GM12865 (cell line): Measurements from ENCODE around the gene DOP1B.
A peak's percentile ranks its signal among the peaks of the same experiment; 100 is the strongest.
"Not testable (repeated sequence)": the region's sequence is repeated elsewhere in the genome, so short reads cannot be mapped to it uniquely, and the experiment has no call there.

Source experiments
- DNase-seq: peaks from one replicate; pipeline ENCODE4 v3.0.0; 2010; ENCODE audit warnings: low read depth
- H3K4me3 ChIP-seq: 2 replicates; pipeline ENCODE4 v1.5.1; 2011; ENCODE audit warnings: mild to moderate bottlenecking, low read depth, low read length, control low read depth
- TF ChIP-seq, protein P1 (sequence below): IDR thresholded peaks from 2 replicates; pipeline ENCODE4 v1.5.1; 2011; ENCODE audit warnings: low read length, control low read depth, low read depth, inconsistent platforms; ENCODE audit not compliant: insufficient read depth; ENCODE audit errors: missing control alignments

Gene DOP1B

DNA sequence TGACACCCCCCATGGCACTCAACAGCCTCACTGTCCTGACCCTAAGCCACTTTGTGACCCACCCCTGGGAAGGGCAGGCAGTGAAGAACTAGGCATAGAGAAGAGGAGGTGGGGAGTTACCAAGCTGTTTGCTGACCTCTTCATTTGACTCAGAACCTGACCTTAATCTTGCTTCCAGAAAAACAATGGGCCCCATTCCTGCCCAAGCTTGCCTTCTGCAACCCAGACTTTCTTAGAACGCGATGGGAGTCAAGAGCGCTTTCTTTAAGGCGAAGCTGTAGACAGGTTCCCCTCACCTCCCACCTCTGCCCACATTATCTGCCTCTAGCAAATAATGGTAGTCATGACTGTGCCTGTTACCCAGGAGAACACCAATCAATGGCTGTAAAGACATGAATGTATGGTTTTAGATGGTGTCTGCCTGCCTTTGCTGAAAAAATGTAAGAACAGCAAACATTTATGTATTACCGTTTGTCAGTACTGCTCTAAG is 30.0 kb upstream of the DOP1B start:
- no peak for DNase-seq
- TF ChIP-seq, protein P1, sequence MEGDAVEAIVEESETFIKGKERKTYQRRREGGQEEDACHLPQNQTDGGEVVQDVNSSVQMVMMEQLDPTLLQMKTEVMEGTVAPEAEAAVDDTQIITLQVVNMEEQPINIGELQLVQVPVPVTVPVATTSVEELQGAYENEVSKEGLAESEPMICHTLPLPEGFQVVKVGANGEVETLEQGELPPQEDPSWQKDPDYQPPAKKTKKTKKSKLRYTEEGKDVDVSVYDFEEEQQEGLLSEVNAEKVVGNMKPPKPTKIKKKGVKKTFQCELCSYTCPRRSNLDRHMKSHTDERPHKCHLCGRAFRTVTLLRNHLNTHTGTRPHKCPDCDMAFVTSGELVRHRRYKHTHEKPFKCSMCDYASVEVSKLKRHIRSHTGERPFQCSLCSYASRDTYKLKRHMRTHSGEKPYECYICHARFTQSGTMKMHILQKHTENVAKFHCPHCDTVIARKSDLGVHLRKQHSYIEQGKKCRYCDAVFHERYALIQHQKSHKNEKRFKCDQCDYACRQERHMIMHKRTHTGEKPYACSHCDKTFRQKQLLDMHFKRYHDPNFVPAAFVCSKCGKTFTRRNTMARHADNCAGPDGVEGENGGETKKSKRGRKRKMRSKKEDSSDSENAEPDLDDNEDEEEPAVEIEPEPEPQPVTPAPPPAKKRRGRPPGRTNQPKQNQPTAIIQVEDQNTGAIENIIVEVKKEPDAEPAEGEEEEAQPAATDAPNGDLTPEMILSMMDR, result no peak
- H3K4me3 ChIP-seq, result no peak overlapping the region

DNA sequence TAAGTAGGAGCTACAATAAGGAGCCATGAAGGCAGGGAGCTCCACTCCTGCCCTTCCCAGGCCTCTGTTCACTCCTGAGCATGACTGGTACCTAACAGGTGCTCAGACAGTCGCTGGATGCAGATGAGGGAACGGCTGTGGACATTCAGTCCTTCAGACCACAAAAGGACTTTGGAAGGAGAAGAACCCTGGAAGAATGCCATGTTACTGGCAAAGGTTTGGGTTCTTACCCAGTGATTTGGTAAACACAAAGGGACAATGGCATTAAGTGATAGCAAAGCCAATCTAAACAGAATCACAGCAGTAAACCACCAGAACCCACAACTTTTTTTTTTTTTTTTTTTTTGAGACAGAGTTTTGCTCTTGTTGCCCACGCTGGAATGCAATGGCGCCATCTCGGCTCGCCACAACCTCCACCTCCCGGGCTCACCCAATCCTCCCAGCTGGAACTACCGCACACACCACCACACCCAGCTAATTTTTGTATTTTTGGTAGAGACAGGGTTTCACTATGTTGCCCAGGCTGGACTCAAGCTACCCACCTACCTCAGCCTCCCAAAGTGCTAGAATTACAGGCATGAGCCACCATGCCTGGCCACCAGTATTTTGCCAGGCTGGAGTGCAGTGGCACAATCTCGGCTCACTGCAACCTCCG is 29.2 kb upstream of the DOP1B start:
- no peak overlapping the region for H3K4me3 ChIP-seq
- TF ChIP-seq, protein P1, result no peak
- no peak for DNase-seq

DNA sequence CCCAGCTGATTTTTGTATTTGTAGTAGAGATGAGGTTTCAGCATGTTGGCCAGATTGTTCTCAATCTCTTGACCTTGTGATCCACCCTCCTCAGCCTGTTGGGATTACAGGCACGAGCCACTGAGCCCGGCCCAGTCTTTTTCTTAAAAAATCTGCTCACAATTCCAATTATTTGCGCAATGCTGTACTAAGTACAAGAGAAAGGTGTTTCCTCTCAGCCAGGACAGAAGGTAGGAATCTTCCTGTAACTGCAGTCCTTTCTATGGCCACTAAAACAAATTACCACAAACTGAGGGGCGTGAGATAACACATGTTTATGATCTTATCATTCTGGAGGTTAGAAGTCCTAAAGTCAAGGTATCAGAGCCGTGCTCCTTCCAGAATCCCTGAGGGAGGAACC is 28.6 kb upstream of the DOP1B start:
- H3K4me3 ChIP-seq, result no peak overlapping the region
- TF ChIP-seq, protein P1, result no peak
- DNase-seq, result no peak

DNA sequence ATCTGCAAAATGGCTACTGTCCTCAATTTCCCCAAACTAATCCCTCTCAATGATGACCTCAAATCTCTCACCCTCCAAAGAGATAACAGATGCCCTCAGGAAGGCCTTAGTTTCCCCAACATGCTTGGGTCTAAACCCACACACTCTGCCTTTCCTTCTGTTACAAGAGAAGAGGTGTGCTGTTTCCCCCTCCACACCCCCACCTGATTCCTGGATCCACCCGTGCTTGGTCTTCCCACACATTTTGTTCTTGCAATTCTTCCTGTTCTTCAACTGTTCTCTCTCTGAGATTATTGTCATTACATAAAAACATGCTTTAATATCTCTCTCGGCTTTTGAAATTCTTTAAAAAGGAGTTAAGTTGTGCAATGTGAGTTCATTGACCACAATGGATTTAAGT is 27.4 kb upstream of the DOP1B start:
- no peak overlapping the region for H3K4me3 ChIP-seq
- DNase-seq, result no peak
- TF ChIP-seq, protein P1, result no peak

DNA sequence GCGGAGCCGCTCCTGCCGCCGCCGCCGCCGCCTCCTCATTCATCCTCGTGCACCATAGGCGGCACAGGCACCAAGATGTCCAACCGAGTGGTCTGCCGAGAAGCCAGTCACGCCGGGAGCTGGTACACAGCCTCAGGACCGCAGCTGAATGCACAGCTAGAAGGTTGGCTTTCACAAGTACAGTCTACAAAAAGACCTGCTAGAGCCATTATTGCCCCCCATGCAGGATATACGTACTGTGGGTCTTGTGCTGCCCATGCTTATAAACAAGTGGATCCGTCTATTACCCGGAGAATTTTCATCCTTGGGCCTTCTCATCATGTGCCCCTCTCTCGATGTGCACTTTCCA is 26.2 kb upstream of the DOP1B start:
- H3K4me3 ChIP-seq, DNase-seq: not testable (repeated sequence)

DNA sequence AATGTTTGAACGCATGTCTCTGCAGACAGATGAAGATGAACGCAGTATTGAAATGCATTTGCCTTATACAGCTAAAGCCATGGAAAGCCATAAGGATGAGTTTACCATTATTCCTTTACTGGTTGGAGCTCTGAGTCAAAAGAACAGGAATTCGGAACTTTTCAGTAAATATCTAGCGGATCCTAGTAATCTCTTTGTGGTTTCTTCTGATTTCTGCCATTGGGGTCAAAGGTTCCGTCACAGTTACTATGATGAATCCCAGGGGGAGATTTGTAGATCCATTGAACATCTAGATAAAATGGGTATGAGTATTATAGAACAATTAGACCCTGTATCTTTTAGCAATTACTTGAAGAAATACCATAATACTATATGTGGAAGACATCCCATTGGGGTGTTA is 25.8 kb upstream of the DOP1B start:
- H3K4me3 ChIP-seq, DNase-seq: not testable (repeated sequence)

DNA sequence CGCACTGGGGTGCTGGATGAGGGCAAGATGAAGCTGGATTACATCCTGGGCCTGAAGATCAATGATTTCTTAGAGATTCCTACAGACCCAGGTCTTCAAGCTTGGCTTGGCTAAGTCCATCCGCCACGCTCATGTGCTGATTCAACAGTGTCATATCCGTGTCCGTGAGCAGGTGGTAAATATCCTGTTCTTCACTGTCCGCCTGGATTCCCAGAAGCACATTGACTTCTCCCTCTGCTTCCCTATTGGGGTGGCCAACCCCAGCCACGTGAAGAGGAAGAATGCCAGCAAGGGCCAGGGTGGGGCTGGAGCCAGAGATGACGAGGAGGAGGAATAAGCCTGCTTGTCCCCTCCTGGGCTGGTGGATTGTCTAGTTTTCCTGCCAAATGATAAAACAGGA is 23.9 kb upstream of the DOP1B start:
- no peak for DNase-seq
- TF ChIP-seq, protein P1, result no peak
- H3K4me3 ChIP-seq, result no peak overlapping the region

DNA sequence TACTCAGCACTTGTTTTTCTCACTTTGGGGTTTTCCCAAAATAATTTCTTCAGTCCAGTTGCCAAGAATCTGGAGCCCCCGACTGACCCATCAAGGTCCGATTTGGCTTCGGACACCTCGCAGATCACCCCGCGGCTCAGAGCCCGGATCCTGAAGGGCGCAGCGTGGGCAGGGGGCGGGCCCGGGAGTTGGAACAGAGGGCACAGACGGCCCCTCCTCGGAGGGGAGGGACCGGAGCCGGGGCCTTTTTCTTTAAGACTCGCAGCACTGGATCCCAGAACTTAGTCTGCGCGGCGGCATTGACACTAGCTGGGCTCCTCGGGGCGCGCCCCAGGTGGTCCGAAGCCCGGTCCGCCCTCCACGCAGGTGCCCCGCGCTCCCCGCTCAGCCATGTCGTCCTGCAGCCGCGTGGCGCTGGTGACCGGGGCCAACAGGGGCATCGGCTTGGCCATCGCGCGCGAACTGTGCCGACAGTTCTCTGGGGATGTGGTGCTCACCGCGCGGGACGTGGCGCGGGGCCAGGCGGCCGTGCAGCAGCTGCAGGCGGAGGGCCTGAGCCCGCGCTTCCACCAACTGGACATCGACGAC is 21.7 kb upstream of the DOP1B start, which contains the start of gene CBR3:
Gene CBR3 (plus strand): TSS at position 277 of the 588 bp plus-strand sequence. CDS start 114 bp downstream, at position 391.
- H3K4me3 ChIP-seq, result peak within 1 kb of the TSS; percentile 65
- TF ChIP-seq, protein P1, result no peak
- DNase-seq, result no peak
